Prostate gland (tissue), 2 donors: Measurements from ENCODE around the gene OPRD1.

Experiments used
- CTCF ChIP-seq, 4 experiments: fragments of 200-600 bp in 2 of 4; fragments of 450-650 bp in 2 of 4; sonication (generic) in 2 of 4; IDR thresholded peaks; 1 replicate in 3 of 4; 2 replicates in 1 of 4; pipeline ENCODE4 v1.5.1; 2016 to 2019; ENCODE audit warnings: antibody characterized with exemption in 4 of 4, mild to moderate bottlenecking in 2 of 4, moderate library complexity in 2 of 4
- POLR2A ChIP-seq: fragments of 450-650 bp; IDR thresholded peaks from one replicate; pipeline ENCODE4 v1.6.1; 2016; ENCODE audit warnings: antibody characterized with exemption, mild to moderate bottlenecking
- POLR2AphosphoS5 ChIP-seq: sonication (generic); formaldehyde crosslinking; IDR thresholded peaks from one replicate; pipeline ENCODE4 v1.6.1; 2017; ENCODE audit warnings: antibody characterized with exemption

- TF ChIP-seq POLR2AphosphoS5, result no peak
- no peak for TF ChIP-seq CTCF (IDR thresholded peaks at IDR 0.05)
- TF ChIP-seq POLR2A, result no peak
Measured at GRCh38 chr1:28893403-28894102, 81.6 kb downstream of the OPRD1 start.
